K562 (cell line): Measurements from ENCODE around the gene C2orf42. TPM values are rescaled to one million over a fixed set of nuclear protein-coding genes. Genes with fewer than 3 reads are reported as not detected.
A peak's percentile ranks its signal among the peaks of the same experiment; 100 is the strongest.

ENCODE experiments used
- ATAC-seq: fragments of 200-7000 bp; cut with Tn5 transposase; 3 replicates; pipeline ENCODE4 v1.9.1; 2020; ENCODE audit warnings: moderate library complexity
- BruUV-seq: library from RNA; stranded (reverse); fragments of 400-500 nt; replicated peaks from 2 replicates; lab custom pipeline; 2021; lab: Mats Ljungman, UMichigan
- CTCF ChIA-PET: fragments of 300-600 bp; formaldehyde crosslinking; extraction: SDS; loops from one replicate; lab custom pipeline; 2021; ENCODE audit warnings: low intra/inter-chr PET ratio; lab: Yijun Ruan, JAX
- POLR2A ChIA-PET: fragments of 300-600, 350-650 bp; sonication (Branson Sonifier 250); formaldehyde crosslinking; extraction: SDS; loops from one replicate; lab custom pipeline; 2021; ENCODE audit warnings: antibody characterized with exemption, inconsistent platforms; lab: Yijun Ruan, JAX
- DNase-seq, 4 experiments: peaks; one replicate each; pipeline versions ENCODE4 v3.0.0 to v3.0.0-alpha.2; 2011 to 2018; ENCODE audit warnings: low spot score in 3 of 4, mixed read lengths in 3 of 4; ENCODE audit errors: extremely low read depth in 1 of 4
- FAIRE-seq: peaks from 2 replicates; lab custom pipeline; 2011; peaks lifted over from hg19 to GRCh38; lab: Jason Lieb, UNC
- H2AFZ ChIP-seq: 2 replicates; pipeline ENCODE4 v1.6.0; 2011; ENCODE audit warnings: low read depth, low read length, control low read depth, inconsistent platforms
- H3K27ac ChIP-seq: fragments of 200-600 bp; 3 replicates; pipeline ENCODE4 v1.8.0; 2011; ENCODE audit warnings: low read depth, mild to moderate bottlenecking, control low read depth, inconsistent platforms, low read length, moderate library complexity, mixed read lengths; ENCODE audit errors: extremely low read depth
- H3K27me3 ChIP-seq, 2 experiments: fragments of 300-600 bp in 1 of 2; 2 replicates in 1 of 2; 3 replicates in 1 of 2; pipeline versions ENCODE4 v1.6.0 to v1.8.0; 2011; ENCODE audit warnings: inconsistent platforms in 2 of 2, low read length in 2 of 2, mild to moderate bottlenecking in 1 of 2, mixed read lengths in 1 of 2, moderate library complexity in 1 of 2; ENCODE audit not compliant: control insufficient read depth in 2 of 2, insufficient read depth in 2 of 2
- H3K36me3 ChIP-seq: fragments of 300-600 bp; 3 replicates; pipeline ENCODE4 v1.8.0; 2011; ENCODE audit warnings: mild to moderate bottlenecking, low read length, inconsistent platforms; ENCODE audit not compliant: control insufficient read depth, insufficient read depth
- H3K4me1 ChIP-seq, 2 experiments: fragments of 200-600 bp in 1 of 2; replicated peaks in 1 of 2; 2 replicates in 1 of 2; 3 replicates in 1 of 2; pipeline versions ENCODE4 v1.5.1 to v1.8.0; 2011; ENCODE audit warnings: inconsistent platforms in 2 of 2, low read length in 2 of 2, mild to moderate bottlenecking in 1 of 2, mixed read lengths in 1 of 2, moderate library complexity in 1 of 2; ENCODE audit not compliant: control insufficient read depth in 2 of 2, insufficient read depth in 2 of 2
- H3K4me2 ChIP-seq: 2 replicates; pipeline ENCODE4 v1.6.1; 2011; ENCODE audit warnings: low read length, control low read depth, inconsistent platforms, mixed read lengths; ENCODE audit not compliant: insufficient read depth
- H3K4me3 ChIP-seq: fragments of 200-600 bp; sonication (generic), shearing (Covaris generic); 2 replicates; pipeline ENCODE4 v1.5.1; 2016; ENCODE audit warnings: control low read depth, inconsistent platforms
- H3K79me2 ChIP-seq: fragments of 200-600 bp; 3 replicates; pipeline ENCODE4 v1.8.0; 2011; ENCODE audit warnings: low read length, inconsistent platforms; ENCODE audit not compliant: control insufficient read depth, insufficient read depth
- H3K9ac ChIP-seq, 2 experiments: 2 replicates each; pipeline versions ENCODE4 v1.6.0 to v1.6.1; 2011; ENCODE audit warnings: low read depth in 2 of 2, low read length in 2 of 2, control low read depth in 1 of 2, inconsistent platforms in 1 of 2, mild to moderate bottlenecking in 1 of 2, mixed read lengths in 1 of 2; ENCODE audit not compliant: insufficient read depth in 1 of 2
- H3K9me1 ChIP-seq: one replicate; pipeline ENCODE4 v1.6.0; 2011; ENCODE audit warnings: inconsistent platforms, mild to moderate bottlenecking, low read length, moderate library complexity; ENCODE audit not compliant: control insufficient read depth, insufficient read depth
- H3K9me3 ChIP-seq: replicated peaks from 2 replicates; pipeline ENCODE4 v1.5.1; 2011; ENCODE audit warnings: low read depth, low read length, inconsistent platforms; ENCODE audit not compliant: control insufficient read depth, insufficient read depth
- H4K20me1 ChIP-seq: replicated peaks from 2 replicates; pipeline ENCODE4 v1.6.1; 2011; ENCODE audit warnings: low read length, inconsistent platforms, mixed read lengths; ENCODE audit not compliant: control insufficient read depth, insufficient read depth
- CAMTA2 ChIP-seq: fragments of 250-450 bp; sonication (Bioruptor Pico); conservative IDR thresholded peaks from 2 replicates; pipeline ENCODE4 v1.5.1; 2022
- CBFA2T2 ChIP-seq: fragments of 450-650 bp; conservative IDR thresholded peaks from 2 replicates; pipeline ENCODE4 v1.6.1; 2017; ENCODE audit warnings: mild to moderate bottlenecking
- E4F1 ChIP-seq: fragments of 250-450 bp; sonication (Bioruptor Pico); IDR thresholded peaks from 2 replicates; pipeline ENCODE4 v1.5.0; 2021; ENCODE audit warnings: mild to moderate bottlenecking, borderline replicate concordance
- EWSR1 ChIP-seq: fragments of 450-650 bp; IDR thresholded peaks from 2 replicates; pipeline ENCODE4 v1.6.1; 2018; ENCODE audit warnings: borderline replicate concordance, mild to moderate bottlenecking, low read depth, moderate library complexity; ENCODE audit not compliant: partially characterized antibody
- HMG20A ChIP-seq: fragments of 450-650 bp; formaldehyde crosslinking; conservative IDR thresholded peaks from 2 replicates; pipeline ENCODE4 v1.4.0; 2020; ENCODE audit warnings: mild to moderate bottlenecking, mixed read lengths
- MEF2D ChIP-seq: conservative IDR thresholded peaks from 2 replicates; pipeline ENCODE4 v1.6.1; 2016; ENCODE audit warnings: low read depth, missing genetic modification characterization, missing compliant biosample characterization
- NCOA6 ChIP-seq: fragments of 450-650 bp; IDR thresholded peaks from 2 replicates; pipeline ENCODE4 v1.6.1; 2017; ENCODE audit warnings: mild to moderate bottlenecking
- RBM25 ChIP-seq: fragments of 200-400 bp; formaldehyde crosslinking; IDR thresholded peaks from 2 replicates; pipeline ENCODE4 v1.6.1; 2018; ENCODE audit warnings: low read length, low read depth, moderate library complexity; ENCODE audit not compliant: severe bottlenecking
- RCOR1 ChIP-seq, 2 experiments: IDR thresholded peaks; 2 replicates each; pipeline ENCODE4 v1.6.1; 2012; ENCODE audit warnings: low read depth in 2 of 2, low read length in 2 of 2, borderline replicate concordance in 1 of 2, improper control_type of control experiment in 1 of 2
- SIN3A ChIP-seq, 2 experiments: fragments of 150-350 bp in 1 of 2; IDR thresholded peaks; 2 replicates each; pipeline ENCODE4 v1.6.1; 2011 to 2016; ENCODE audit warnings: borderline replicate concordance in 2 of 2, low read depth in 2 of 2, low read length in 2 of 2, mild to moderate bottlenecking in 2 of 2, moderate library complexity in 2 of 2; ENCODE audit not compliant: control insufficient read depth in 1 of 2
- STAG1 ChIP-seq: sonication (generic); formaldehyde crosslinking; IDR thresholded peaks from 2 replicates; pipeline ENCODE4 v1.5.0; 2020; ENCODE audit warnings: missing genetic modification reagents, borderline replicate concordance
- TEAD2 ChIP-seq: fragments of 450-650 bp; IDR thresholded peaks from 2 replicates; pipeline ENCODE4 v1.6.1; 2016; ENCODE audit warnings: missing genetic modification characterization, control low read depth, missing compliant biosample characterization
- TRIM24 ChIP-seq, 2 experiments: fragments of 450-650 bp; IDR thresholded peaks; 2 replicates each; pipeline ENCODE4 v1.6.1; 2016
- U2AF1 ChIP-seq: fragments of 200-400 bp; formaldehyde crosslinking; optimal IDR thresholded peaks from 2 replicates; pipeline ENCODE3; 2017; ENCODE audit warnings: mild to moderate bottlenecking, low read depth, low read length, moderate library complexity
- ZBTB43 ChIP-seq: sonication (generic); formaldehyde crosslinking; IDR thresholded peaks from 2 replicates; pipeline ENCODE4 v1.8.0; 2023; ENCODE audit warnings: mild to moderate bottlenecking, missing genetic modification reagents
- WGBS: fragments of 100-300 bp; shearing (Covaris generic); methylation state at CpG from one replicate; pipeline ENCODE4 v1.1.6; 2016; ENCODE audit warnings: low coverage, mixed read lengths; ENCODE audit not compliant: insufficient coverage; ENCODE audit errors: missing lambda C conversion rate; 5-methylcytosine and 5-hydroxymethylcytosine counted together
- in situ Hi-C: fragments of 300-500 bp; cut with MboI; formaldehyde crosslinking; loops from 4 replicates; pipeline ENCODE4 v1.15.0; 2018; ENCODE audit warnings: inconsistent platforms, mixed read lengths
- intact Hi-C: fragments of 100-400 bp; cut with micrococcal nuclease; formaldehyde crosslinking; loops from 2 replicates; pipeline ENCODE4 v1.14.2; 2022
- polyA plus RNA-seq, 8 experiments: library from polyadenylated mRNA; depleted of rRNA in 4 of 8; stranded (reverse) in 5 of 8; unstranded in 3 of 8; fragments of >200 nt; fragmentation: Nextera tagmentation in 2 of 8; fragmentation: Illumina TruSeq in 1 of 8; extraction: Ambion mirVana in 2 of 8; extraction: Trizol in 1 of 8; gene quantifications; 2 replicates each; pipeline versions ENCODE4 v1.2.1 to v1.2.3, GENCODE V29; 2011 to 2014; ENCODE audit warnings: inconsistent platforms in 1 of 8, missing spikeins in 1 of 8
- total RNA-seq, 7 experiments: library from RNA; depleted of rRNA in 6 of 7; stranded (reverse); fragments of >200 nt in 6 of 7; fragmentation: Illumina TruSeq in 2 of 7; extraction: Trizol in 2 of 7; gene quantifications; 2 replicates each; pipeline versions ENCODE4 v1.2.1 to v1.2.3, GENCODE V29; 2011 to 2021; ENCODE audit warnings: low replicate concordance in 1 of 7

The C2orf42 gene
- total and polyA plus RNA-seq, 9 of the 15 experiments (the other 6 are each of a cell fraction or from before 2014, with no cell fraction given): 4.6 to 10.9 (median 7.5) TPM

- no peak for TF ChIP-seq EWSR1
- no peak for TF ChIP-seq TEAD2
- TF ChIP-seq CAMTA2: no peak
- no peak for TF ChIP-seq TRIM24 (IDR thresholded peaks at IDR 0.05)
- TF ChIP-seq ZBTB43 (CRISPR knock-in tag): no peak
- no peak for TF ChIP-seq HMG20A (CRISPR knock-in tag)
- no peak for TF ChIP-seq STAG1 (CRISPR knock-in tag)
Measured at GRCh38 chr2:70182689-70183088, 8.1 kb downstream of the C2orf42 start (continued).

GRCh38 chr2:70181363-70181956 lies 9.4 kb downstream of the C2orf42 start:
- Histone ChIP-seq H3K4me3 (no peak overlapping the region), H3K9me3 (no peaks in the 10 kb centered on the region), H3K4me1 (no peaks in the 10 kb centered on the region), H3K9me1 (no peaks in the 10 kb centered on the region), H3K27me3 (no peaks in the 10 kb centered on the region), H3K27ac (no peak overlapping the region), H3K4me2 (no peak overlapping the region), H4K20me1 (no peaks in the 10 kb centered on the region), H3K79me2 (no peaks in the 10 kb centered on the region), H3K9ac (peak overlapping the region in 1 of 2 experiments; percentile 47; a peak in 2 of 4 replicates), H2AFZ (no peak overlapping the region), H3K36me3 (peaks cover 31% of the 10 kb centered on the region)
- no TSS peak for BruUV-seq
- intact Hi-C loops: no loop called here
- POLR2A ChIA-PET: interaction anchor here (0.6 to 3.1 kb wide), 5 partner anchors 9 to 1516 kb away, joined by 3 to 15 read pairs (median 3); partner anchors contain the start of gene C2orf42
- CTCF ChIA-PET: no interaction called here
- DNase-seq (no peak), FAIRE-seq (no peak), ATAC-seq (no peak)
- in situ Hi-C loops: no loop called here
- 86% methylated on average over 16 of the region's 16 CpGs for WGBS
- TF ChIP-seq RCOR1 (IDR thresholded peaks at IDR 0.05; ENCODE audit: borderline replicate concordance in 1 of 2, low read depth in 2 of 2, low read length in 2 of 2): no peak
- no peak for TF ChIP-seq CBFA2T2
- no peak for TF ChIP-seq RBM25
- TF ChIP-seq E4F1: no peak
- no peak for TF ChIP-seq U2AF1
- no peak for TF ChIP-seq MEF2D (tag)
- TF ChIP-seq NCOA6: no peak
- no peak for TF ChIP-seq SIN3A (IDR thresholded peaks at IDR 0.05; ENCODE audit: borderline replicate concordance in 2 of 2, control insufficient read depth in 1 of 2, low read depth in 2 of 2, low read length in 2 of 2)
